GM18858 (cell line): Measurements from ENCODE around the gene BMP8A.
"Not testable (repeated sequence)": the region's sequence is repeated elsewhere in the genome, so short reads cannot be mapped to it uniquely, and the experiment has no call there.

Source experiments
- ATAC-seq: cut with Tn5 transposase; IDR thresholded peaks from one replicate; pipeline ENCODE4 v1.9.1; 2021; ENCODE audit not compliant: unreplicated experiment

Gene BMP8A

GRCh38 chr1:39504436-39504835 is 13.0 kb downstream of the BMP8A start:
- ATAC-seq: not testable (repeated sequence)

GRCh38 chr1:39505289-39505688 is 13.9 kb downstream of the BMP8A start:
- ATAC-seq: no peak

GRCh38 chr1:39507230-39507928 is 15.9 kb downstream of the BMP8A start:
- no peak for ATAC-seq

- no peak for ATAC-seq
Observed at GRCh38 chr1:39508266-39508665, 16.8 kb downstream of the BMP8A start.

- ATAC-seq: no peak
Observed at GRCh38 chr1:39508857-39509305, 17.4 kb downstream of the BMP8A start.

GRCh38 chr1:39509360-39510009 is 18.0 kb downstream of the BMP8A start:
- ATAC-seq: no peak

- not testable (repeated sequence) for ATAC-seq
Observed at GRCh38 chr1:39510570-39511186, 19.2 kb downstream of the BMP8A start.

- ATAC-seq: not testable (repeated sequence)
Observed at GRCh38 chr1:39511477-39511876, 20.0 kb downstream of the BMP8A start.

- ATAC-seq: not testable (repeated sequence)
Observed at GRCh38 chr1:39512234-39512847, 20.9 kb downstream of the BMP8A start.

- ATAC-seq: not testable (repeated sequence)
Observed at GRCh38 chr1:39514710-39515124, 23.3 kb downstream of the BMP8A start.

GRCh38 chr1:39515131-39516086 is 24.0 kb downstream of the BMP8A start:
- ATAC-seq: not testable (repeated sequence)

GRCh38 chr1:39516841-39517240 is 25.4 kb downstream of the BMP8A start:
- ATAC-seq: not testable (repeated sequence)

GRCh38 chr1:39517936-39518335 is 26.5 kb downstream of the BMP8A start:
- ATAC-seq: not testable (repeated sequence)

GRCh38 chr1:39519376-39519775 is 27.9 kb downstream of the BMP8A start:
- not testable (repeated sequence) for ATAC-seq

GRCh38 chr1:39522221-39522620 is 30.8 kb downstream of the BMP8A start:
- ATAC-seq: not testable (repeated sequence)

GRCh38 chr1:39522661-39523567 is 31.5 kb downstream of the BMP8A start:
- ATAC-seq: no peak

GRCh38 chr1:39524171-39524570 is 32.7 kb downstream of the BMP8A start:
- no peak for ATAC-seq

- no peak for ATAC-seq
Observed at GRCh38 chr1:39524591-39525365, 33.3 kb downstream of the BMP8A start.
